K562 (cell line): ENCODE measurements around the gene GABARAP. TPM values are rescaled to one million over a fixed set of nuclear protein-coding genes. Genes with fewer than 3 reads are reported as not detected.

Experiments
- CBX8 ChIP-seq: fragments of 200-600 bp; sonication (generic); IDR thresholded peaks from 2 replicates; pipeline ENCODE4 v1.6.1; 2012; ENCODE audit warnings: borderline replicate concordance, mixed run types, low read depth, mild to moderate bottlenecking, moderate library complexity, mixed read lengths, low read length, control low read depth, inconsistent platforms; ENCODE audit not compliant: poor library complexity, severe bottlenecking; ENCODE audit errors: extremely low read depth
- CSDE1 ChIP-seq, 2 experiments: fragments of 450-650 bp; IDR thresholded peaks; 2 replicates each; pipeline ENCODE4 v1.6.1; 2016; ENCODE audit warnings: mild to moderate bottlenecking in 1 of 2
- FUS ChIP-seq: fragments of 200-400 bp; formaldehyde crosslinking; optimal IDR thresholded peaks from 2 replicates; pipeline ENCODE3; 2017; ENCODE audit warnings: low read depth, low read length
- HNRNPLL ChIP-seq: fragments of 200-400 bp; formaldehyde crosslinking; IDR thresholded peaks from 2 replicates; pipeline ENCODE4 v1.6.1; 2017; ENCODE audit warnings: low read length, low read depth, mild to moderate bottlenecking; ENCODE audit not compliant: poor library complexity, severe bottlenecking
- MYNN ChIP-seq, 2 experiments: sonication (generic); formaldehyde crosslinking in 1 of 2; IDR thresholded peaks; 2 replicates each; pipeline versions ENCODE4 v1.5.0 to v1.6.1; 2016 to 2020; ENCODE audit warnings: antibody characterized with exemption in 1 of 2, missing genetic modification reagents in 1 of 2
- NCOA2 ChIP-seq, 2 experiments: fragments of 450-650 bp; IDR thresholded peaks; 2 replicates each; pipeline ENCODE4 v1.6.1; 2018; ENCODE audit warnings: mild to moderate bottlenecking in 2 of 2, moderate library complexity in 1 of 2; ENCODE audit not compliant: partially characterized antibody in 2 of 2
- SIN3A ChIP-seq, 2 experiments: fragments of 150-350 bp in 1 of 2; IDR thresholded peaks; 2 replicates each; pipeline ENCODE4 v1.6.1; 2011 to 2016; ENCODE audit warnings: borderline replicate concordance in 2 of 2, low read depth in 2 of 2, low read length in 2 of 2, mild to moderate bottlenecking in 2 of 2, moderate library complexity in 2 of 2; ENCODE audit not compliant: control insufficient read depth in 1 of 2
- TSC22D4 ChIP-seq: fragments of 450-650 bp; IDR thresholded peaks from 2 replicates; pipeline ENCODE4 v1.6.1; 2016; ENCODE audit warnings: missing genetic modification characterization, missing biosample characterization, control low read depth
- ZFP36 ChIP-seq: fragments of 150-350 bp; IDR thresholded peaks from 2 replicates; pipeline ENCODE4 v1.6.1; 2018; ENCODE audit warnings: low read length, low read depth; ENCODE audit not compliant: partially characterized antibody
- ZNF143 ChIP-seq: sonication (generic); formaldehyde crosslinking; IDR thresholded peaks from 2 replicates; pipeline ENCODE4 v1.9.0; 2022; ENCODE audit warnings: mild to moderate bottlenecking, missing genetic modification reagents
- ZNF232 ChIP-seq: sonication (generic); formaldehyde crosslinking; IDR thresholded peaks from 2 replicates; pipeline ENCODE4 v1.8.0; 2022; ENCODE audit warnings: mild to moderate bottlenecking, missing genetic modification reagents
- ZNF274 ChIP-seq: IDR thresholded peaks from 2 replicates; pipeline ENCODE4 v1.6.1; 2011; ENCODE audit warnings: low read depth, mild to moderate bottlenecking, low read length, moderate library complexity, borderline replicate concordance
- ZNF583 ChIP-seq: fragments of 250-450 bp; sonication (Bioruptor Pico); IDR thresholded peaks from 2 replicates; pipeline ENCODE4 v1.4.0; 2020
- ZNF79 ChIP-seq: fragments of 250-450 bp; sonication (Bioruptor Pico); IDR thresholded peaks from 2 replicates; pipeline ENCODE4 v1.4.0; 2020; ENCODE audit warnings: low read depth, mild to moderate bottlenecking, moderate library complexity
- polyA plus RNA-seq, 8 experiments: library from polyadenylated mRNA; depleted of rRNA in 4 of 8; stranded (reverse) in 5 of 8; unstranded in 3 of 8; fragments of >200 nt; fragmentation: Nextera tagmentation in 2 of 8; fragmentation: Illumina TruSeq in 1 of 8; extraction: Ambion mirVana in 2 of 8; extraction: Trizol in 1 of 8; gene quantifications; 2 replicates each; pipeline versions ENCODE4 v1.2.1 to v1.2.3, GENCODE V29; 2011 to 2014; ENCODE audit warnings: inconsistent platforms in 1 of 8, missing spikeins in 1 of 8
- total RNA-seq, 7 experiments: library from RNA; depleted of rRNA in 6 of 7; stranded (reverse); fragments of >200 nt in 6 of 7; fragmentation: Illumina TruSeq in 2 of 7; extraction: Trizol in 2 of 7; gene quantifications; 2 replicates each; pipeline versions ENCODE4 v1.2.1 to v1.2.3, GENCODE V29; 2011 to 2021; ENCODE audit warnings: low replicate concordance in 1 of 7
- TF ChIP-seq, protein P1 (sequence below), 3 experiments: fragments of 200-800 bp in 1 of 3; fragments of 250-450 bp in 1 of 3; fragments of 450-650 bp in 1 of 3; sonication (Bioruptor Pico) in 1 of 3; sonication (Bioruptor generic) in 1 of 3; formaldehyde crosslinking in 1 of 3; IDR thresholded peaks; 2 replicates each; pipeline versions ENCODE4 v1.6.1 to v1.8.0; 2016 to 2022; ENCODE audit warnings: mild to moderate bottlenecking in 2 of 3, missing genetic modification characterization in 2 of 3, missing compliant biosample characterization in 1 of 3, moderate library complexity in 1 of 3
- TF ChIP-seq, protein P2 (sequence below): fragments of 450-650 bp; IDR thresholded peaks from one replicate; pipeline ENCODE4 v1.6.1; 2018; ENCODE audit warnings: mild to moderate bottlenecking, moderate library complexity; ENCODE audit not compliant: partially characterized antibody
- TF ChIP-seq, protein P3 (sequence below): fragments of 450-650 bp; IDR thresholded peaks from 2 replicates; pipeline ENCODE4 v1.6.1; 2018; ENCODE audit not compliant: partially characterized antibody

Gene GABARAP
- total and polyA plus RNA-seq, 9 of the 15 experiments (the other 6 are each of a cell fraction or from before 2014, with no cell fraction given) = 47.5 to 373 (median 152) TPM

DNA sequence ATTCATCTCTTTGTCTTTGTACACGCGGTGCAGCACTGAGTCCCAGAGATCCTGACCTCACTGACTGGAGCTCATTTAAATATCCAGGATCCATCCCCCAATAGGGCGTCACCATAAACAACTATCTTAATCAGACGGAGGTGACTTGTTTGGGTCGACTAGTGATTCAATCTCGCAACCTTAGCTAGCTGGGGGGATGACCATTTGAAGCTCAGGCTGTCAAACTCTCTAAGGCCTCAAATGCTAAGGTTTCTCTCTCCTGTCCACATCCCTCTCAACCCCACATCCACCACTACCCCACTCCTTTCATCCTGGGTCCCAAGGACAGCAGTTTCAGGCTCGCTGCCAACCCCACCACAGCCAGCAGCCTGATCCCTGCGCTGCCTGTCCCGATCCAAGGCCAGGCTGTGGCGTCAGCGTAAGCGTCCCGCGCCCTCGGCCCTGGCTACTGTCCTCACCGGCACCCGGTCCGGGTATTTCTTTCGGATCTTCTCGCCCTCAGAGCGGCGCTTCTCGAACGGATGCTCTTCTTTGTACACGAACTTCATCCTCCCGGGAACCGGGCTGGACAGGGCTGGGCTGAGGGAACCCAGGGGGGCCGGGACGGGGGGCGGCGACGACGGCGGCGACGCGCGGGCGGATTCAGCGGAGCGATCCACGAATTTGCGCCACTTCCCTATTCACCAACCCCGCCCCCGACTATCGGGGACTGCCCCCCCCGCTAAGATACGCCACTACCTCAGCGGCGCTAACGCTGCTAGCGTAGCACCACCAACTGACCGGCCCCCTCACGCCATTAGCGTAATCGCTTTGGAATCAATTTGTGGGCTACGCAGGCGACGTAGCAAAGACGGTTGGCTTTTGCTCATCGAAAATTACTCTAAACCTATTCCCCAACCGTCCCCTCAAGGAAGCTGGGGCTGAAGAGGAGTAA lies at the start of gene GABARAP (continued):
- TF ChIP-seq, protein P1, sequence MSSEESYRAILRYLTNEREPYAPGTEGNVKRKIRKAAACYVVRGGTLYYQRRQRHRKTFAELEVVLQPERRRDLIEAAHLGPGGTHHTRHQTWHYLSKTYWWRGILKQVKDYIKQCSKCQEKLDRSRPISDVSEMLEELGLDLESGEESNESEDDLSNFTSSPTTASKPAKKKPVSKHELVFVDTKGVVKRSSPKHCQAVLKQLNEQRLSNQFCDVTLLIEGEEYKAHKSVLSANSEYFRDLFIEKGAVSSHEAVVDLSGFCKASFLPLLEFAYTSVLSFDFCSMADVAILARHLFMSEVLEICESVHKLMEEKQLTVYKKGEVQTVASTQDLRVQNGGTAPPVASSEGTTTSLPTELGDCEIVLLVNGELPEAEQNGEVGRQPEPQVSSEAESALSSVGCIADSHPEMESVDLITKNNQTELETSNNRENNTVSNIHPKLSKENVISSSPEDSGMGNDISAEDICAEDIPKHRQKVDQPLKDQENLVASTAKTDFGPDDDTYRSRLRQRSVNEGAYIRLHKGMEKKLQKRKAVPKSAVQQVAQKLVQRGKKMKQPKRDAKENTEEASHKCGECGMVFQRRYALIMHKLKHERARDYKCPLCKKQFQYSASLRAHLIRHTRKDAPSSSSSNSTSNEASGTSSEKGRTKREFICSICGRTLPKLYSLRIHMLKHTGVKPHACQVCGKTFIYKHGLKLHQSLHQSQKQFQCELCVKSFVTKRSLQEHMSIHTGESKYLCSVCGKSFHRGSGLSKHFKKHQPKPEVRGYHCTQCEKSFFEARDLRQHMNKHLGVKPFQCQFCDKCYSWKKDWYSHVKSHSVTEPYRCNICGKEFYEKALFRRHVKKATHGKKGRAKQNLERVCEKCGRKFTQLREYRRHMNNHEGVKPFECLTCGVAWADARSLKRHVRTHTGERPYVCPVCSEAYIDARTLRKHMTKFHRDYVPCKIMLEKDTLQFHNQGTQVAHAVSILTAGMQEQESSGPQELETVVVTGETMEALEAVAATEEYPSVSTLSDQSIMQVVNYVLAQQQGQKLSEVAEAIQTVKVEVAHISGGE (CRISPR knock-in tag; IDR thresholded peaks at IDR 0.05) = no peak
- TF ChIP-seq ZNF143 = no peak
- peak in 1 of 2 experiments; percentile 61; a peak in 1 of 4 replicates for TF ChIP-seq SIN3A (IDR thresholded peaks at IDR 0.05; ENCODE audit: borderline replicate concordance in 2 of 2, control insufficient read depth in 1 of 2, low read depth in 2 of 2, low read length in 2 of 2)
- no peak for TF ChIP-seq CSDE1 (IDR thresholded peaks at IDR 0.05)
- no peak for TF ChIP-seq MYNN (IDR thresholded peaks at IDR 0.05)
- TF ChIP-seq MYNN (CRISPR knock-in tag; IDR thresholded peaks at IDR 0.05) = no peak
- TF ChIP-seq ZNF232 (CRISPR knock-in tag) = no peak
- TF ChIP-seq TSC22D4 (tag) = no peak
- TF ChIP-seq ZFP36 = no peak
- no peak for TF ChIP-seq ZNF274
- TF ChIP-seq FUS = no peak
- no peak for TF ChIP-seq NCOA2 (IDR thresholded peaks at IDR 0.05; ENCODE audit: partially characterized antibody in 2 of 2)
- TF ChIP-seq, protein P2, sequence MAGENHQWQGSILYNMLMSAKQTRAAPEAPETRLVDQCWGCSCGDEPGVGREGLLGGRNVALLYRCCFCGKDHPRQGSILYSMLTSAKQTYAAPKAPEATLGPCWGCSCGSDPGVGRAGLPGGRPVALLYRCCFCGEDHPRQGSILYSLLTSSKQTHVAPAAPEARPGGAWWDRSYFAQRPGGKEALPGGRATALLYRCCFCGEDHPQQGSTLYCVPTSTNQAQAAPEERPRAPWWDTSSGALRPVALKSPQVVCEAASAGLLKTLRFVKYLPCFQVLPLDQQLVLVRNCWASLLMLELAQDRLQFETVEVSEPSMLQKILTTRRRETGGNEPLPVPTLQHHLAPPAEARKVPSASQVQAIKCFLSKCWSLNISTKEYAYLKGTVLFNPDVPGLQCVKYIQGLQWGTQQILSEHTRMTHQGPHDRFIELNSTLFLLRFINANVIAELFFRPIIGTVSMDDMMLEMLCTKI = no peak
- peak; percentile 99 for TF ChIP-seq HNRNPLL
- no peak for TF ChIP-seq ZNF79 (CRISPR knock-in tag)
- no peak for TF ChIP-seq ZNF583
- no peak for TF ChIP-seq CBX8
- TF ChIP-seq, protein P3, sequence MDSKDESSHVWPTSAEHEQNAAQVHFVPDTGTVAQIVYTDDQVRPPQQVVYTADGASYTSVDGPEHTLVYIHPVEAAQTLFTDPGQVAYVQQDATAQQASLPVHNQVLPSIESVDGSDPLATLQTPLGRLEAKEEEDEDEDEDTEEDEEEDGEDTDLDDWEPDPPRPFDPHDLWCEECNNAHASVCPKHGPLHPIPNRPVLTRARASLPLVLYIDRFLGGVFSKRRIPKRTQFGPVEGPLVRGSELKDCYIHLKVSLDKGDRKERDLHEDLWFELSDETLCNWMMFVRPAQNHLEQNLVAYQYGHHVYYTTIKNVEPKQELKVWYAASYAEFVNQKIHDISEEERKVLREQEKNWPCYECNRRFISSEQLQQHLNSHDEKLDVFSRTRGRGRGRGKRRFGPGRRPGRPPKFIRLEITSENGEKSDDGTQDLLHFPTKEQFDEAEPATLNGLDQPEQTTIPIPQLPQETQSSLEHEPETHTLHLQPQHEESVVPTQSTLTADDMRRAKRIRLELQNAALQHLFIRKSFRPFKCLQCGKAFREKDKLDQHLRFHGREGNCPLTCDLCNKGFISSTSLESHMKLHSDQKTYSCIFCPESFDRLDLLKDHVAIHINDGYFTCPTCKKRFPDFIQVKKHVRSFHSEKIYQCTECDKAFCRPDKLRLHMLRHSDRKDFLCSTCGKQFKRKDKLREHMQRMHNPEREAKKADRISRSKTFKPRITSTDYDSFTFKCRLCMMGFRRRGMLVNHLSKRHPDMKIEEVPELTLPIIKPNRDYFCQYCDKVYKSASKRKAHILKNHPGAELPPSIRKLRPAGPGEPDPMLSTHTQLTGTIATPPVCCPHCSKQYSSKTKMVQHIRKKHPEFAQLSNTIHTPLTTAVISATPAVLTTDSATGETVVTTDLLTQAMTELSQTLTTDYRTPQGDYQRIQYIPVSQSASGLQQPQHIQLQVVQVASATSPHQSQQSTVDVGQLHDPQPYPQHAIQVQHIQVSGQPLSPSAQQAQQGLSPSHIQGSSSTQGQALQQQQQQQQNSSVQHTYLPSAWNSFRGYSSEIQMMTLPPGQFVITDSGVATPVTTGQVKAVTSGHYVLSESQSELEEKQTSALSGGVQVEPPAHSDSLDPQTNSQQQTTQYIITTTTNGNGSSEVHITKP = no peak
